OCI-LY7 (cell line): Measurements from ENCODE around the gene NR5A1. TPM values are rescaled to one million over a fixed set of nuclear protein-coding genes. Genes with fewer than 3 reads are reported as not detected.

ENCODE experiments used
- BruUV-seq: library from RNA; stranded (reverse); fragments of 400-500 nt; replicated peaks from 2 replicates; lab custom pipeline; 2021; lab: Mats Ljungman, UMichigan
- CTCF ChIA-PET: fragments of 300-600 bp; sonication (Branson Sonifier 250); formaldehyde crosslinking; loops from one replicate; lab custom pipeline; 2022; ENCODE audit warnings: antibody characterized with exemption; ENCODE audit not compliant: unreplicated experiment; lab: Charles Lee
- POLR2A ChIA-PET: fragments of 300-600 bp; sonication (Branson Sonifier 250); formaldehyde crosslinking; loops from one replicate; lab custom pipeline; 2022; ENCODE audit warnings: antibody characterized with exemption; lab: Charles Lee
- DNase-seq: peaks from one replicate; pipeline ENCODE4 v3.0.0-alpha.2; 2015; ENCODE audit warnings: low spot score
- H2AFZ ChIP-seq: fragments of 200-600 bp; sonication (generic), shearing (Covaris generic); 2 replicates; pipeline ENCODE4 v1.6.1; 2014; ENCODE audit warnings: mild to moderate bottlenecking, antibody characterized with exemption, low read length, moderate library complexity
- H3K27ac ChIP-seq: fragments of 200-600 bp; sonication (generic); 2 replicates; pipeline ENCODE4 v1.5.1; 2014; ENCODE audit warnings: mixed run types, low read depth, mild to moderate bottlenecking, moderate library complexity, low read length, inconsistent platforms; ENCODE audit not compliant: poor library complexity, severe bottlenecking
- H3K36me3 ChIP-seq: fragments of 200-600 bp; sonication (generic); 2 replicates; pipeline ENCODE4 v1.6.1; 2014; ENCODE audit warnings: mild to moderate bottlenecking, antibody characterized with exemption, low read length, moderate library complexity, mixed read lengths; ENCODE audit not compliant: insufficient read depth
- H3K4me1 ChIP-seq: fragments of 200-600 bp; sonication (generic); 2 replicates; pipeline ENCODE4 v1.5.1; 2014; ENCODE audit warnings: mild to moderate bottlenecking, low read length; ENCODE audit not compliant: insufficient read depth, poor library complexity, severe bottlenecking
- H3K4me2 ChIP-seq: fragments of 200-600 bp; sonication (generic); 2 replicates; pipeline ENCODE4 v1.6.1; 2014; ENCODE audit warnings: mild to moderate bottlenecking, low read length
- H3K4me3 ChIP-seq: fragments of 200-600 bp; sonication (generic); 2 replicates; pipeline ENCODE4 v1.5.1; 2014; ENCODE audit warnings: mild to moderate bottlenecking, low read depth, low read length; ENCODE audit not compliant: poor library complexity, severe bottlenecking
- H3K79me2 ChIP-seq: fragments of 200-600 bp; sonication (generic); 2 replicates; pipeline ENCODE4 v1.6.1; 2016; ENCODE audit warnings: low read depth, mild to moderate bottlenecking, low read length, moderate library complexity, mixed read lengths; ENCODE audit not compliant: insufficient read depth
- H3K9me2 ChIP-seq: fragments of 200-600 bp; sonication (generic); 2 replicates; pipeline ENCODE4 v1.6.1; 2016; ENCODE audit warnings: mild to moderate bottlenecking, low read length, mixed read lengths; ENCODE audit not compliant: insufficient read depth
- H3K9me3 ChIP-seq: fragments of 200-600 bp; sonication (generic); 2 replicates; pipeline ENCODE4 v1.6.1; 2014; ENCODE audit warnings: mild to moderate bottlenecking, mixed run types, low read length, mixed read lengths
- H4K20me1 ChIP-seq: fragments of 200-600 bp; sonication (generic); 2 replicates; pipeline ENCODE4 v1.6.1; 2014; ENCODE audit warnings: mild to moderate bottlenecking, antibody characterized with exemption, low read length, moderate library complexity, mixed read lengths; ENCODE audit not compliant: insufficient read depth
- EZH2phosphoT487 ChIP-seq: fragments of 200-600 bp; sonication (generic); IDR thresholded peaks from 2 replicates; pipeline ENCODE4 v1.6.1; 2018; ENCODE audit warnings: low read depth, borderline replicate concordance, mild to moderate bottlenecking, mixed run types, antibody characterized with exemption, low read length, moderate library complexity, mixed read lengths
- intact Hi-C: fragments of 100-400 bp; cut with micrococcal nuclease; formaldehyde crosslinking; loops from one replicate; pipeline ENCODE4 v1.10.0; 2022; ENCODE audit not compliant: unreplicated experiment
- total RNA-seq, 2 experiments: library from RNA; depleted of rRNA in 1 of 2; stranded (reverse); fragments of >200 nt in 1 of 2; shearing (Covaris generic) in 1 of 2; gene quantifications; 2 replicates each; pipeline ENCODE4 v1.2.3, GENCODE V29; 2014 to 2022
- TF ChIP-seq, protein P1 (sequence below): fragments of 200-600 bp; sonication (generic); conservative IDR thresholded peaks from 2 replicates; pipeline ENCODE4 v1.5.1; 2014; ENCODE audit warnings: mild to moderate bottlenecking, antibody characterized with exemption, low read length, moderate library complexity, mixed read lengths

Gene NR5A1
- total RNA-seq, 2 experiments from 2014 or later: not detected

DNA sequence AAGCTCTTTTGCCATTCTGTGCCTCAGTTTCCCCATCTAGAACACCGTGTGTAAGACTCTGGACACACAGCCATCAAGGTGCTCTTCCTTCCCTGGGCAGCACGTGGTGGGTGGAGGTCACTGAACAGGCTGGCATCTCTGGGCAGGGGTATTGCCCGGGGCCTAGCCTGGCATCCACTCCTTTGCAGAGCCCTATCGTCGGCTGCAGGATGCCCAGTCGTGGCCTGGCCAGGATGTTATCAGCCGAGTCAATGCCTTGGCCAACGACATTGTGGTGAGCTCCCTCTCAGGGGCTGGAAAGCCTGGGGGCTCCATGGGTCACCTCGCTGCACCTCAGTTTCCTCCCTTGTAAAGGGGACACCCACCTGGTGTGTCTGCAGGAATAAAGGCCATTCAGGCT lies 52.9 kb downstream of the NR5A1 start:
- Histone ChIP-seq H3K9me3 (no peaks in the 10 kb centered on the region), H3K36me3 (no peaks in the 10 kb centered on the region), H3K27ac (no peak overlapping the region), H3K4me1 (no peaks in the 10 kb centered on the region), H3K79me2 (no peaks in the 10 kb centered on the region), H3K4me3 (no peak overlapping the region), H4K20me1 (no peaks in the 10 kb centered on the region), H3K4me2 (no peak overlapping the region), H3K9me2 (no peaks in the 10 kb centered on the region), H2AFZ (no peak overlapping the region)
- intact Hi-C loops: no loop called here
- no TSS peak for BruUV-seq
- ChIA-PET POLR2A (interaction anchor here (0.7 kb wide), 1 partner anchor 189 kb away, joined by 5 read pairs; no protein-coding TSS in a partner anchor), CTCF (no interaction called here)
- no peak for DNase-seq
- TF ChIP-seq, protein P1, sequence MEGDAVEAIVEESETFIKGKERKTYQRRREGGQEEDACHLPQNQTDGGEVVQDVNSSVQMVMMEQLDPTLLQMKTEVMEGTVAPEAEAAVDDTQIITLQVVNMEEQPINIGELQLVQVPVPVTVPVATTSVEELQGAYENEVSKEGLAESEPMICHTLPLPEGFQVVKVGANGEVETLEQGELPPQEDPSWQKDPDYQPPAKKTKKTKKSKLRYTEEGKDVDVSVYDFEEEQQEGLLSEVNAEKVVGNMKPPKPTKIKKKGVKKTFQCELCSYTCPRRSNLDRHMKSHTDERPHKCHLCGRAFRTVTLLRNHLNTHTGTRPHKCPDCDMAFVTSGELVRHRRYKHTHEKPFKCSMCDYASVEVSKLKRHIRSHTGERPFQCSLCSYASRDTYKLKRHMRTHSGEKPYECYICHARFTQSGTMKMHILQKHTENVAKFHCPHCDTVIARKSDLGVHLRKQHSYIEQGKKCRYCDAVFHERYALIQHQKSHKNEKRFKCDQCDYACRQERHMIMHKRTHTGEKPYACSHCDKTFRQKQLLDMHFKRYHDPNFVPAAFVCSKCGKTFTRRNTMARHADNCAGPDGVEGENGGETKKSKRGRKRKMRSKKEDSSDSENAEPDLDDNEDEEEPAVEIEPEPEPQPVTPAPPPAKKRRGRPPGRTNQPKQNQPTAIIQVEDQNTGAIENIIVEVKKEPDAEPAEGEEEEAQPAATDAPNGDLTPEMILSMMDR: no peak

DNA sequence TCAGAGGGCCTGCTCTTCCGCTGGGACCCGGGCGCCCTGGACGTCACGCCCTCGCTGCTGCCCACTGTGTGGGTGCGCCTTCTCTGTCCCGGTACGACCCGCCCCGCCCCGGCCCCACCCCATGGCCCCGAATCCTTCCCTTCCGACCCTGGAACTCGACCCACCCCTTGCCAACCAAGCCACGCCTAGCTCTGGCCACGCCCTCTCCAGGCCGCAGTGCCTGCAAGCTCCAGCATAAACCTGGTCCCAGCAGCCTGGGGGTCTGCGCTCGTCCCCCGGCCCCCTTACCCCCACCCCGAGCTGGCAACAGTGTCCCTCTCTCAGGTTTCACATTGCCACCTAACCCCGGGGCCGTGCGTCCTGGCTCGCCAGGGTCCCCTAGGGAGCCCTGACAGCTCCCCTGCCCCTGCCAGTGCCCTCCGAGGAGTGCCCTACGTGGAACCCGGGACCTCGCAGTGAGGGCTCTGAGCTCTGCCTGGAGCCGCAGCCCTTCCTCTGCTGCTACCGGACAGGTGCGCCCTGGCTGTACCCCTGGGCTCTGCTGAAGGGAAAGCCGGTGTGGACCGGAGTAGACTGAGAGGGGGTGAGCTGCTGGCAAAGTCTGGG lies 53.5 kb downstream of the NR5A1 start:
- no peak for DNase-seq
- POLR2A ChIA-PET: interaction anchor here (0.5 to 0.7 kb wide), 2 partner anchors 67 to 190 kb away, joined by 4 to 5 read pairs; no protein-coding TSS in a partner anchor

More for the DNA sequence above, 53.5 kb downstream of the NR5A1 start:
- H4K20me1 ChIP-seq: no peaks in the 10 kb centered on the region
- no peak overlapping the region for H2AFZ ChIP-seq
- H3K9me2 ChIP-seq: no peaks in the 10 kb centered on the region
- CTCF ChIA-PET: no interaction called here
- no peak overlapping the region for H3K4me2 ChIP-seq
- no peak for TF ChIP-seq EZH2phosphoT487
- TF ChIP-seq, protein P1: no peak
- no peaks in the 10 kb centered on the region for H3K36me3 ChIP-seq
- no TSS peak for BruUV-seq
- H3K4me3 ChIP-seq: no peak overlapping the region
- no peak overlapping the region for H3K27ac ChIP-seq
- no peaks in the 10 kb centered on the region for H3K79me2 ChIP-seq
- H3K4me1 ChIP-seq: no peaks in the 10 kb centered on the region
- intact Hi-C loops: no loop called here
- no peaks in the 10 kb centered on the region for H3K9me3 ChIP-seq
